Fibroblast of villous mesenchyme (primary cell): Measurements from ENCODE around the gene ABCC1. TPM values are rescaled to one million over a fixed set of nuclear protein-coding genes. Genes with fewer than 3 reads are reported as not detected.
A peak's percentile ranks its signal among the peaks of the same experiment; 100 is the strongest.

Source experiments
- DNase-seq: peaks from one replicate; pipeline ENCODE4 v3.0.0-alpha.2; 2010; ENCODE audit warnings: low read depth
- H3K4me3 ChIP-seq: 2 replicates; pipeline ENCODE4 v1.5.1; 2011; ENCODE audit warnings: low read depth, mild to moderate bottlenecking, low read length
- total RNA-seq: library from RNA; depleted of rRNA; stranded (reverse); fragments of >200 nt; gene quantifications from 2 replicates; pipeline ENCODE4 v1.2.3, GENCODE V29; 2012
- TF ChIP-seq, protein P1 (sequence below): IDR thresholded peaks from 2 replicates; pipeline ENCODE4 v1.5.1; 2012; ENCODE audit warnings: low read depth, mild to moderate bottlenecking, low read length; ENCODE audit not compliant: insufficient read depth

Gene ABCC1
- total RNA-seq, 1 donor, result 34.1 TPM

DNA sequence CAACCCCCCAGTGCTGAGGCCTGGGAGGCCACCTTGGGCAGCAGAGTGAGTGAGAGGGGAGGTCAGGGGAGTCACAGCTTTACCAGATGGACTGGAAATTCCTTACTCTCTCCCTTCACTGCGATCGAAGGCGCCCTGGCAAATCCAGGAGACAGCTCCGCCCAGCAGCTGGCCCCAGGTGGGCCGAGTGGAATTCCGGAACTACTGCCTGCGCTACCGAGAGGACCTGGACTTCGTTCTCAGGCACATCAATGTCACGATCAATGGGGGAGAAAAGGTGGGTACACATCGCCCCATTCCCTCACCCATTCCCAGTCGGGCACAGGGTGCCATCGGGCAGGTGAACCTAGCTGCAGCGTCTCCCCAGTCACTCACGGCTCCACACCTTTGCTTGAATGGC lies 182.2 kb downstream of the ABCC1 start:
- H3K4me3 ChIP-seq, result no peak overlapping the region
- TF ChIP-seq, protein P1, sequence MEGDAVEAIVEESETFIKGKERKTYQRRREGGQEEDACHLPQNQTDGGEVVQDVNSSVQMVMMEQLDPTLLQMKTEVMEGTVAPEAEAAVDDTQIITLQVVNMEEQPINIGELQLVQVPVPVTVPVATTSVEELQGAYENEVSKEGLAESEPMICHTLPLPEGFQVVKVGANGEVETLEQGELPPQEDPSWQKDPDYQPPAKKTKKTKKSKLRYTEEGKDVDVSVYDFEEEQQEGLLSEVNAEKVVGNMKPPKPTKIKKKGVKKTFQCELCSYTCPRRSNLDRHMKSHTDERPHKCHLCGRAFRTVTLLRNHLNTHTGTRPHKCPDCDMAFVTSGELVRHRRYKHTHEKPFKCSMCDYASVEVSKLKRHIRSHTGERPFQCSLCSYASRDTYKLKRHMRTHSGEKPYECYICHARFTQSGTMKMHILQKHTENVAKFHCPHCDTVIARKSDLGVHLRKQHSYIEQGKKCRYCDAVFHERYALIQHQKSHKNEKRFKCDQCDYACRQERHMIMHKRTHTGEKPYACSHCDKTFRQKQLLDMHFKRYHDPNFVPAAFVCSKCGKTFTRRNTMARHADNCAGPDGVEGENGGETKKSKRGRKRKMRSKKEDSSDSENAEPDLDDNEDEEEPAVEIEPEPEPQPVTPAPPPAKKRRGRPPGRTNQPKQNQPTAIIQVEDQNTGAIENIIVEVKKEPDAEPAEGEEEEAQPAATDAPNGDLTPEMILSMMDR, result no peak
- DNase-seq, result no peak

DNA sequence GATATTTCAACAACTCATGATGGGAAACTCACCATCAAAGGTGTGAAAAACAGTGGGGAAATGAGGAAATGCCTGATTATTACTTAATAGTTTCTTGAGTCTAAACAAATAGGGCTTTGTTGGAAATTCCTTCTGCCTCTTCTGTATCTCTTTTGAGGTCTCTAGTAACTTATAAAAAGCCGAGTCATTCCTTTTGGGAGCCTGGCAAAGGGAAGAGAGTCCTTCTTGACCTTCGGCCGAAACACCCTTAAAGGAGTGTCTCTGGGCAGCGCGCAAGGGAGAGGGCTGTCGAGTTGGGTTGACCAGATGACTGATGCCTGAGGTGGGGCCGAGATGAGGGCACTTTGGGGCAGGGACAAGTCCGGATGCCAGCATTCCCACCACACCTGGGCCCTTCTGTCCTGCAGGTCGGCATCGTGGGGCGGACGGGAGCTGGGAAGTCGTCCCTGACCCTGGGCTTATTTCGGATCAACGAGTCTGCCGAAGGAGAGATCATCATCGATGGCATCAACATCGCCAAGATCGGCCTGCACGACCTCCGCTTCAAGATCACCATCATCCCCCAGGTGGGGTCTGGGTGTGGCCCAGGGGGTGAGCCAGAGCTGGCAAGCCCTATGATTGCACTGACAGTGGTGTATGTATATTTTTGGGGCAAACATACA lies 184.7 kb downstream of the ABCC1 start:
- H3K4me3 ChIP-seq, result no peak overlapping the region
- TF ChIP-seq, protein P1, result no peak
- peak; percentile 21 for DNase-seq

DNA sequence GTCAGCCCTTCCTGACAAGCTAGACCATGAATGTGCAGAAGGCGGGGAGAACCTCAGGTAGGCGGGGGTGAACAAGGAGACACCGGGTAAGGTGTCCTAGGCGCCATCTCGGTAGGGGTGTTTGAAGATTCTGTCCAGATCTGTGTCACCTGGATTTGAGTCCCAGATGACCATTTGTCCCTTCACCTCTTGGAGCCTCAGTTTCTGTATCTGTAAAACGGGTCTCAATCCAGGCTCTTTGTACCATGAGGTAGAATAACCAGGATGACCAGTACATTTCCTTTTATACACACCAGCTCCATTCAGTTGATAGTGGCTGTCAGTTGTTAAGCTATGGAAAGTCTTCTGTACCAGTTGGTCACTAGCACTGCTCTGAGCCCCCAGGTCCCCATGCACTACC lies 187.2 kb downstream of the ABCC1 start:
- no peak for DNase-seq
- H3K4me3 ChIP-seq, result no peak overlapping the region
- TF ChIP-seq, protein P1, result no peak

DNA sequence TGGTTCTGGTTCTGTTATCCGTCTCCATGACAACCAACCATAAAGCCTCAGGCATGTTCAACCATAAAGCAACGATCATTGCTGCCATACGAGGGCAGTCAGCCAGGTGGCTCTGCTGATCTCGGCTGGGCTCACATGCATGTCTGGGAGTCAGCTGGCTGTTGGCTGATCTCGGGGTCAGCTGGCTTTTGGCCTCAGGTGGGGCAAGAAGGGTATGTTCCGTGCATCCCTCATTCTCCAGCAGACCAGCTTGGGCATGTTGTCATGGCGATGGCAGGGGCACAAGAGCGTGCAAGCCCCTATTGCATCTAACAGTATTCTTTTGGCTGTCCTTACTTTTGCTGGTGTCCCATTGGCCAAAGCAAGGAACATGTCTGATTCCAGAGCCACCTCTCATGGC lies 187.7 kb downstream of the ABCC1 start:
- no peak for DNase-seq
- TF ChIP-seq, protein P1, result no peak
- H3K4me3 ChIP-seq, result no peak overlapping the region

DNA sequence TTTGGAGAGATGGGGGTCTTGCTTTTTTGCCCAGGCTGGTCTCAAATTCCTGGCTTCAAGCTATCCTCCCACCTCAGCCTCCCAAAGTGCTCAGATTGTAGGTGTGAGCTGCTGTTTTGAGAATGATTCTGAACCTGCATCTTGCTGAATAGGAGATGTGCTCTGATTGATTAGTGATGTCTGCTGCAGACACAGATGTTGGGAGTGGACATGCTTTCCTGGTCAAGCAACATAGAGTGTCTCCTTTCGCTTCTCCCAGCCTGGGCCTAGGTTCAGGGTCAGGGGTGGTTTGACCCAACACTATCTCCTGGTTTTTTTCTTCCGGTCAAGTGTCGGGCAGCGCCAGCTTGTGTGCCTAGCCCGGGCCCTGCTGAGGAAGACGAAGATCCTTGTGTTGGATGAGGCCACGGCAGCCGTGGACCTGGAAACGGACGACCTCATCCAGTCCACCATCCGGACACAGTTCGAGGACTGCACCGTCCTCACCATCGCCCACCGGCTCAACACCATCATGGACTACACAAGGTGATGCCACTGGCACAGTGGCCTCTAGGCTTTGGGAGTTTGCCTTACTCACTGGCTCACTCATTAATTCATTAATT lies 188.7 kb downstream of the ABCC1 start:
- no peak for DNase-seq
- H3K4me3 ChIP-seq, result no peak overlapping the region
- TF ChIP-seq, protein P1, result no peak

DNA sequence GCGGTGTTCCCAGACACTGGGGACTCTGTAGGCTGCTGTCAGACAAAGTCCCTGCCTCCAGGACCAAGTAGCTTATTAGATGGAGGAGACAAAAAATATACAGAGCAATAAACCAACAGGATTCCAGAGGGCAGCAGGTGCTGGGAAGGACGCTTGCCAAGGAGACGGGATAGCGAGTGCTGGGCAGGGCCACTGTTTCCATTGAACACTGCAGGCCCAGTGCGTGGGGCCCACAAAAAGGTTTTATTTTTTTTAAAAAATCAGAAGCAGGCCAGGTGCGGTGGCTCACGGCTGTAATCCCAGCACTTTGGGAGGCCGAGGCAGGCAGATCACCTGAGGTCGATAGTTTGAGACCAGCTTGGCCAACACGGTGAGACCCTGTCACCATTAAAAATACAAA lies 189.6 kb downstream of the ABCC1 start:
- DNase-seq, result no peak
- TF ChIP-seq, protein P1, result no peak
- H3K4me3 ChIP-seq, result no peak overlapping the region
